ENCODE data around the gene SLC5A5.

DNA sequence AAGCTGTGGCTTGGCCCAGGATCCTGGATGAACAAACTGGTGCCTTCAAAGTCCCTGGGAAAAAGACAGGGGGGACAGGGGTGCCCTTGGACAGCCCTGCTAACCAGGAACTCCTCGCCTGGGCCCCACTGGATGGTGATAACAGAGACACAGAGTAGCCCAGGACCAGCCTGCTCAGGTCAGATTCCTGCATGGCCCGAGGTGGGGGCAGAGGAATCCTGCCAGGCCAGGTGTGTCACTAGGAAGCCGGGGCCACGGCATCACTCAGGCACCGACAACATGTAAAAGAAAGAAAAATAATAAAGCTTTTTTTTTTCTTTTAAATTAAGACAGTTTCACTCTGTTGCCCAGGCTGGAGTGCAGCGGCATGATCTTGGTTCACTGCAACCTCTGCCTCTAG is 17.7 kb upstream of the SLC5A5 start:
- TF ChIP-seq, protein P1, sequence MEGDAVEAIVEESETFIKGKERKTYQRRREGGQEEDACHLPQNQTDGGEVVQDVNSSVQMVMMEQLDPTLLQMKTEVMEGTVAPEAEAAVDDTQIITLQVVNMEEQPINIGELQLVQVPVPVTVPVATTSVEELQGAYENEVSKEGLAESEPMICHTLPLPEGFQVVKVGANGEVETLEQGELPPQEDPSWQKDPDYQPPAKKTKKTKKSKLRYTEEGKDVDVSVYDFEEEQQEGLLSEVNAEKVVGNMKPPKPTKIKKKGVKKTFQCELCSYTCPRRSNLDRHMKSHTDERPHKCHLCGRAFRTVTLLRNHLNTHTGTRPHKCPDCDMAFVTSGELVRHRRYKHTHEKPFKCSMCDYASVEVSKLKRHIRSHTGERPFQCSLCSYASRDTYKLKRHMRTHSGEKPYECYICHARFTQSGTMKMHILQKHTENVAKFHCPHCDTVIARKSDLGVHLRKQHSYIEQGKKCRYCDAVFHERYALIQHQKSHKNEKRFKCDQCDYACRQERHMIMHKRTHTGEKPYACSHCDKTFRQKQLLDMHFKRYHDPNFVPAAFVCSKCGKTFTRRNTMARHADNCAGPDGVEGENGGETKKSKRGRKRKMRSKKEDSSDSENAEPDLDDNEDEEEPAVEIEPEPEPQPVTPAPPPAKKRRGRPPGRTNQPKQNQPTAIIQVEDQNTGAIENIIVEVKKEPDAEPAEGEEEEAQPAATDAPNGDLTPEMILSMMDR (IDR thresholded peaks at IDR 0.05; ENCODE audit: low read depth, low read length): no peak
- no peak for TF ChIP-seq POLR2A (IDR thresholded peaks at IDR 0.05; ENCODE audit: extremely low read depth, insufficient read length)
- no peak for TF ChIP-seq MYC (IDR thresholded peaks at IDR 0.05; ENCODE audit: low read depth, low read length)
- TF ChIP-seq, protein P2, sequence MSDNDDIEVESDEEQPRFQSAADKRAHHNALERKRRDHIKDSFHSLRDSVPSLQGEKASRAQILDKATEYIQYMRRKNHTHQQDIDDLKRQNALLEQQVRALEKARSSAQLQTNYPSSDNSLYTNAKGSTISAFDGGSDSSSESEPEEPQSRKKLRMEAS (IDR thresholded peaks at IDR 0.05; ENCODE audit: low read depth, low read length): no peak

Measured in NB4 (cell line).